ENCODE measurements around the gene C22orf31. TPM values are rescaled to one million over a fixed set of nuclear protein-coding genes. Genes with fewer than 3 reads are reported as not detected.

C22orf31 gene
- total RNA-seq, 1 experiment from 2014 or later: not detected

DNA sequence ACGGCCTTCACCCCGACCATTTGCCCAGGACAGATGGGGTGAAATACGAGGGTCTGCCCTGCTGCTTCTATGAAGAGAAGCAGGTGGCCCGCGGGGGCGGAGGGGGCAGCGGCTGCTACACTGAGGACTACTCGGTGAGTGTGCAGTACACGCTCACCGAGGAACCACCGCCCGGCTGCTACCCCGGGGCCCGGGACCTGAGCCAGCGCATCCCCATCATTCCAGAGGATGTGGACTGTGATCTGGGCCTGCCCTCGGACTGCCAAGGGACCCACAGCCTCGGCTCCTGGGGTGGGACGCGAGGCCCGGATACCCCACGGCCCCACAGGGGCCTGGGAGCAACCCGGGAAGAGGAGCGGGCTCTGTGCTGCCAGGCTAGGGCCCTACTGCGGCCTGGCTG, 11.2 kb downstream of the C22orf31 start:
- Histone ChIP-seq H3K23me2 (ENCODE audit: insufficient read length, low read depth, low read length, poor library complexity, severe bottlenecking) (no peaks in the 10 kb centered on the region), H3K56ac (ENCODE audit: insufficient read length, low read depth, low read length) (no peak overlapping the region), H3K14ac (ENCODE audit: insufficient read depth, low read length) (no peak overlapping the region), H3K4ac (ENCODE audit: low read depth, low read length) (no peak overlapping the region), H2BK12ac (ENCODE audit: insufficient read length, low read depth, low read length) (no peak overlapping the region), H2BK120ac (ENCODE audit: low read depth, low read length, poor library complexity, severe bottlenecking) (no peak overlapping the region), H3K9ac (ENCODE audit: extremely low read depth, insufficient read length, low read length) (no peak overlapping the region), H3K18ac (ENCODE audit: insufficient read length, low read depth, low read length) (no peak overlapping the region), H3K79me2 (ENCODE audit: insufficient read depth, low read length) (no peaks in the 10 kb centered on the region), H2AK5ac (ENCODE audit: insufficient read length, low read length) (no peak overlapping the region), H2AFZ (ENCODE audit: low read length) (no peak overlapping the region), H4K8ac (replicated peaks; ENCODE audit: insufficient read length, low read depth, low read length) (no peak overlapping the region), H2BK5ac (ENCODE audit: insufficient read length, low read length) (no peak overlapping the region), H2BK15ac (ENCODE audit: low read depth, low read length) (no peak overlapping the region), H2BK20ac (ENCODE audit: low read depth, low read length, poor library complexity, severe bottlenecking) (no peak overlapping the region), H3K4me1 (ENCODE audit: insufficient read depth, low read length) (no peaks in the 10 kb centered on the region; the same call in 1 of the 2 replicates), H3K4me2 (ENCODE audit: insufficient read depth, insufficient read length, low read length) (no peak overlapping the region), H3K9me3 (ENCODE audit: control insufficient read depth, low read depth, low read length) (no peaks in the 10 kb centered on the region), H4K91ac (ENCODE audit: insufficient read length, low read depth, low read length) (no peak overlapping the region), H3K23ac (ENCODE audit: insufficient read length, low read depth, low read length) (no peak overlapping the region), H3K27ac (ENCODE audit: insufficient read length, low read depth, low read length) (no peak overlapping the region), H3K79me1 (ENCODE audit: insufficient read depth, low read depth, low read length, poor library complexity, severe bottlenecking) (no peaks in the 10 kb centered on the region), H3K27me3 (ENCODE audit: insufficient read depth, low read length) (no peaks in the 10 kb centered on the region), H4K5ac (ENCODE audit: insufficient read length, low read depth, low read length) (no peak overlapping the region), H3T11ph (ENCODE audit: low read length) (no peak overlapping the region), H4K20me1 (ENCODE audit: control insufficient read depth, insufficient read depth, insufficient read length) (no peaks in the 10 kb centered on the region)
- Mint-ChIP-seq H3K4me1 (peaks cover 27 to 29% of the 10 kb centered on the region in 2 experiments), H3K27ac (no peak overlapping the region), H3K27me3 (ENCODE audit: low read depth) (peaks cover 1% of the 10 kb centered on the region; the same call in 1 of the 2 replicates), H3K9me3 (no peaks in the 10 kb centered on the region), H3K4me3 (no peak overlapping the region), H3K36me3 (ENCODE audit: insufficient read depth in 1 of 3, low read depth in 3 of 3) (peaks cover 22 to 56% (median 50%) of the 10 kb centered on the region in 3 experiments)
- TF ChIP-seq CTCF (conservative IDR thresholded peaks at IDR 0.05): no peak
- DNase-seq: no peak
- no CpG with 5 or more reads among the region's 24 CpGs for WGBS (ENCODE audit: extremely low coverage, insufficient read length, low lambda C conversion rate)

Measured in H9 (cell line).